NCI-H748 treated with DMSO at 0.1 percent for 48 hours (cell line): Measurements from ENCODE around the gene BBX.

Source experiments
- DNase-seq: peaks from one replicate; lab custom pipeline; 2025; lab: John Stamatoyannopoulos, UW

The BBX gene

DNA sequence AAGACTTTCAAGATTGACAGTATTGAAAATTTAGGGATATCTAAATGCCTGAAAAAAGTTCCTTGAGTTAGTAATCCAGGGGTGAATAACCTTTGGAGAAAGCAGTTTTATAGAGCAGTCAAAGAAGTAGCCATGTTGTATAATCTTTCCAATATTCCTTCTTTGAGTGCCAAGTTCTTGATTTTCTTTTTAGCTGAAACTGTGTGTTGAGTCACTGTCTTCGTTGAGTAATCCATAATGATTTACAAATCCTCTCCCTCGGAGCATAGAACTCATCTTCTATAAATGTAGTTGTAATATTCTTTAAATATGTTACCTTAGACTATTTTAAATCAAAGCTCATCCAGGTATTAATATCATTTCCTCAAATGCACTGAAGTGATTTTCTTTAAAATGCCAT, 135.2 kb downstream of the BBX start:
- DNase-seq, result no peak

GRCh38 chr3:107660306-107660976, 137.7 kb downstream of the BBX start:
- no peak for DNase-seq

DNA sequence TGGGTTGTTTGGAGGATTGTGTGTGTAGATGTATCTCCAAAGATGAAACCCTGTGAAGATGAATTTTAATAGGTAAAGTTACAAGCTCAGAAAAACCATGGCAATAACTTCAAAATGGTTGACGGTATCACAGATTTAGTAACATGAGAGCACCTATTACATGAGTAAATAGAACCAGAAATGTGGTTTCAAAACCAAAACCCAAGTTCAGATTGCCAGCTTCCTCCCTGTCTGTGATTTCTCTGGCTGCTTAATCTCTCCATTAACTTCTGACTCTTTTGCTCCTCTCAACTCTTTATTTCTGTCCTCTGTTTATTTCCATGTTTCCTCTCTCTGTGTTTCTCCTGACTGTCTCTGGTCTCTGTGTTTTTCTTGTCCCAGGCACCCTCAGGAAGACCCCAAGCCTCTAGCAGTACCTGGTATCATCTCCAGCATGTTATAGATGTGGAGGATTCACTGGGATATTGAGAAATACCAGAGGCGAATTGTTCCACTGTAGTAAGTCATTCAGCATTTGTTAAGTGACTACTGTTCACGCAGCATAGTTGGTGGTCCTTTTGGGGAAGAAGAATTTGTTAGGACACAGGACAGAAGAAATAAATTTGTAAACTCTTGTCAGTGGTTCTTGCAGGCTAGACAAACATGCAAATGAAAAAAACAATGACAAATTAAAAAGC, 138.8 kb downstream of the BBX start:
- no peak for DNase-seq

DNA sequence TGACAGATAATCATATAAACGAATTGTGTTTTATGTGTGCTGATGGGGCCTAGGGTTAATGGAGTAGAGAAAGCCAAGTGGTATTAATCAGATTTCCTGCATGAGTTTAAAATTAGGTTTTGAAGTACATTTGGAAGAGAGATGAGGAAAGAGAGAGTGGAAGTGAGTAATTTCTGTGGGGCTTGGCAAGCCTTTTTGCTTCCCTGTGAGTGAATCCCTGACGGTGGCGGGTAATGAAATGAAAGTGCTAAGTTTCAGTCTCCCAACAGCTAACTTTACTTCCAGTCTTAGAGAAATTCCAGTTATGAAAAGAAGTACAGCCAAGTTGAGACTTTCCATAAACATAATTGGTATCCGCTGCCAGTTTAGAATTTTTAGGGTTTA, 139.4 kb downstream of the BBX start:
- no peak for DNase-seq

GRCh38 chr3:107662586-107662985, 139.8 kb downstream of the BBX start:
- peak; percentile 10 for DNase-seq

GRCh38 chr3:107663266-107663665, 140.5 kb downstream of the BBX start:
- no peak for DNase-seq

DNA sequence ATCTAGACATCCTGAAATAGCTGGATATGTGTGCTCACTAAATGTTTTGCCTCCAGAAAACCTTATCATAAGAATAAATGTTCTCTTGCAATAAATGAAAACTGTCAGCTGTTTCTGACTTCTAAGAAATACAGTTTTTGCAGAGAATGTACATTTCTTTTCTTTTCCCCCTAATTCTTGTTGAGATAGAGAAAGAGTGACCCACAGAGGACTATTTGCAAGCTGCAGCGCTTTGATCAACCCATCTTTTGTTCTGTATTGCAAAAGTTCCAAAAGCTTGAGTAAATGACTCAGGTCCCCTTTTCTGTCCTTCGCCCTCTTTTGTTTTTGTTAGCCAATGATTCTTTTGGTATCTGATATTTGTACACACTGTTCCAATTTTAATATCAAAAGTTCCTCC, 141.9 kb downstream of the BBX start:
- DNase-seq, result no peak

- no peak for DNase-seq
Measured at GRCh38 chr3:107665351-107665750, 142.6 kb downstream of the BBX start.

GRCh38 chr3:107666853-107667252, 144.1 kb downstream of the BBX start:
- DNase-seq, result no peak

GRCh38 chr3:107668416-107668815, 145.7 kb downstream of the BBX start:
- DNase-seq, result no peak

DNA sequence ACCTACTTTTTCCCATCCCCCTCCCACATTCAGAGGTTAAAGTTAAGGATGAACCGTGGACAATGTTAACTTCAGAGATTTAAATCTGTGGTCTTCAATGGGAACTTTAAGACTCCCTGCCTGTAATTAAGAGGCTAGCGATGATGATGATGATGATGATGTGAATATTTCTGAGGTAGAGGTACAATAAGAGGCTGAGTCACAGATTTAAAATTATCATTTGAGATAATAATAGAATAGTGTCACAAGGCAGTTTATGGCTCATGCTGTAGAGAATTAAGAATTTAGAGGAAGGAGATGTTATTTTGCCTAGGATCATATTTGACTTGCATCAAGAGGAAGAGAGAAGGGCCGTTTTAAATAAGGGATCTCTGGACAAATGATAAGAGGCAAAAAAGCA, 146.2 kb downstream of the BBX start:
- DNase-seq, result no peak

DNA sequence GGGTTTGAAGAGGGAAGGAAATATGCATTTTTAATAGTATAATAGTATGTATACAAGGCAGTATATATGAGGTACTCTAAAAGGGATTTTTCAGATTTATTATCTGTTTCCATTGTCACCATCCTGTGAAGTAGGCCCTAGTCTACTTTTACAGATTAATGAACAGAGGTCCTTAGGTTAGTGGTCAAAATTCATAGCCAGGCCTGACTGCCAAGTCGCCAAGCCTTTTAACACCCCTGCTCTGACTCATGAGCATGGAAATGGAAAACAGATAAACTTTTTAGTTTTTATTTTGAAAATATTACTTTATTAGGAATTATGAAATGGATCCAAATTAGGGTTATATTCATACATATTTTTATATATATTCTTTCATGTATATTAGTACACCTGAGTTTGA, 146.9 kb downstream of the BBX start:
- DNase-seq, result no peak

- no peak for DNase-seq
Measured at GRCh38 chr3:107670986-107671385, 148.2 kb downstream of the BBX start.

DNA sequence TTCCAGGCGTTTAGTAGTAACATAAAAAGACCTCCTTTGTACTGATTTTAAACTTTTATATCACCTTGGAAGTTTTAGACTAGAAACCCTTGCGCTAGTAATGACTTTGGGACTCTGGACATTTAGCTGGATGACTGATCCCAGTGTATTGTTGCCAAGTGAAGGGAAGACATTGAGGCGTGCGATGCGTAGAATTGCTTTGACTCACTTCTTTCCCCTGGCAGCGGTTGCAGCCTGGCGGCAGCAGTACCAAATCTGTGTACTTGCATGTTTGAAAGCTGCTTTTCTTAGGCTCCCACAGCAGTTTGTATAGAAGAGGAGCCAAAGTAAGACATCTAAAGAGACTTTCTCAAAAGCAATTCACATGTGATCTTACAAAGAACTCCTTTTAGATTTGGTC, 151.6 kb downstream of the BBX start:
- no peak for DNase-seq

- DNase-seq, result no peak
Measured at GRCh38 chr3:107675233-107675900, 152.6 kb downstream of the BBX start.

DNA sequence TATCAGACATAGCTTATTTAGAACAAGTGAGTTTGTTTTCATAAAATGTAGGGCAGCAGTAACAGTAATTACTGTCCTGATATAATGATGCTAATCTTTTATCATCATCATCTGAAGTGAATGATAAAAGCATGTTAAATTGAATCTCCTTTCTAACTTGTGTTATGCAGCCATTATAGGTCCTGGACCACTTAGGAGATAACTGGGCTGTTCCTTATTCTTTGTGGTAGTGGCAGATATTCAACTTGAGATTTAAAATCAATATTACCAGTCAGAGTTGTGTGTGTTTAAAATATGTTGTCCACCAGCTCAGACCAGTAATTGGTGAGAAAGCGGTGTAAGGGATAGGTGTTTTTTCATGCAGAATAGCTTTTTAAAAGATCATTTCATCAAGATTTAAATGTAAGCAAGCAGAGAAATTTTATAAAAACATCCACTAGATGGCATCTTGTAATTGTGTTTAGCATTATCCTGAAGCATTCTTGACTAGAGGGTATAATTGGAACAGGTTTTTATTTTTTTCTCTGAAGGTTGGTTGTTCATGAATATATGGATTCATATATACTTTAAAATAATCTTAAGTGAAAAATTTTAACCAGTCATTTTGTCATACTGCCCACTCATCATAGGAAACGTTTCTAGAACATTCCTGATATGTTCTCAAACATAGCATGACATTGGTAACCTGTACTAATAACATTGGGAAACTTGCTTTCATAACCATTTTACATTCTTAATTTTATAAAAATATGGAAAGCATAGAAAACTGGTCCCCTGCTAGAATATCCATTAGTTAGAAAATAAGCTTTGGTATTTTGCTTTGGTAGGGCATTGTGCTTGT, 153.9 kb downstream of the BBX start:
- peak; percentile 19 for DNase-seq

GRCh38 chr3:107679921-107680320, 157.2 kb downstream of the BBX start:
- no peak for DNase-seq

GRCh38 chr3:107680698-107681097, 157.9 kb downstream of the BBX start:
- no peak for DNase-seq

- no peak for DNase-seq
Measured at GRCh38 chr3:107681396-107681795, 158.6 kb downstream of the BBX start.

GRCh38 chr3:107682580-107682979, 159.8 kb downstream of the BBX start:
- DNase-seq, result no peak

- no peak for DNase-seq
Measured at GRCh38 chr3:107683447-107683846, 160.7 kb downstream of the BBX start.

- no peak for DNase-seq
Measured at GRCh38 chr3:107684431-107684925, 161.7 kb downstream of the BBX start.
